Measurements from ENCODE around the gene FGF1. TPM values are rescaled to one million over a fixed set of nuclear protein-coding genes. Genes with fewer than 3 reads are reported as not detected.

Gene FGF1
- total RNA-seq = 0.44 and 4.7 TPM in 2 replicates

GRCh38 chr5:142685418-142686209 lies at the start of gene FGF1:
TSS of gene FGF1 (minus strand) at chr5:142686090. CDS start at chr5:142614127, 71,963 bp downstream.

Other genes with a start within 250 kb of the FGF1 start
- 2.6 and 3.1 TPM in 2 replicates for gene ARHGAP26, start 84.3 kb upstream of the FGF1 start, total RNA-seq

Measured in placental pericyte (primary cell).